Measurements from ENCODE around the gene PNMA8C.
"Not testable (repeated sequence)": the region's sequence is repeated elsewhere in the genome, so short reads cannot be mapped to it uniquely, and the experiment has no call there.

The PNMA8C gene

DNA sequence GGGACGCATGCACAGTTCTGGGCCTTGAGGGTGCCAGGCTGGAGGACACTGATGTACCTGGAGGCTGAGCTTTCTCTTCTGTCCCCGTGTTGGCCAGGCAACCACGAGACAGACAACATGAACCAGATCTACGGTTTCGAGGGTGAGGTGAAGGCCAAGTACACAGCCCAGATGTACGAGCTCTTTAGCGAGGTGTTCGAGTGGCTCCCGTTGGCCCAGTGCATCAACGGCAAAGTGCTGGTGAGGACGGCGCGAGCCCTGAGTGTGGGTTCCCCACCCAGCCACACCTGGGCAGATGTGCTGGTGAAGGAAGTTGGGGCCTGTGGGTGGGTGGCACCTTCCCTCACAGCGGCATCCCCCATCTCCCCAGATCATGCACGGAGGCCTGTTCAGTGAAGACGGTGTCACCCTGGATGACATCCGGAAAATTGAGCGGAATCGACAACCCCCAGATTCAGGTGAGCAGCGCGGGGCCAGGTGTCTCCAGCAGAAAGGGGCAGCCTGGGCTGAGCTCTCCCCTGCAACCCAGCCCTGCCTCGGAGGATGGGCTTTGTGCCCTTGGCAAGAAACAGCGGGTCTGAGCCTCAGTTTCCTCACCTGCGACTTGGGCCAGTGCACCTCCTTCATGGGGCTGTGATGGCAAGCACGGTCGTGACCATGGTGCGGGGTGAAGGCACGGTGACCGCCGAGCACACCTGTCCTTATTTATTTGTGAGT, 41.6 kb downstream of the PNMA8C start:
- no peak for DNase-seq

DNA sequence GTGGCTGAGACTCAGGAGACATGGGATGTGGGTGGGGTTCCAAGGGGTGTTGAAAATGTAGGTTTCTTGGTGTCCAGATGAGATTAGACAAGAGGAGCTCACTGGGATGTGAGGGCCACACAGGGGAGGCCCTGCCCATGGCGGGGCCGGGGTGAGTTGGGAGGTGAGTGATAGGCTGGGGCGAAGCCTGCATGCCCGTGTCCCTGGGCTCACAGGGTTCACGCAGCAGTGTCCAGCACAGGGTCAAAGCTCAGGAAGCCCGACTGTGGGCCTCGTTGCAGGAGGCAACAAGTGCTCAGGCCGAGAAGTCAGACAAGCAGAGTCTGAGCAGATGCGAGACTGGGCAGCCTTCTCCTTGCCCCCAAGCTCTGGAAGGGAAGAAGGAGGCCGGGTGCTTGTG, 42.6 kb downstream of the PNMA8C start:
- no peak for DNase-seq

DNA sequence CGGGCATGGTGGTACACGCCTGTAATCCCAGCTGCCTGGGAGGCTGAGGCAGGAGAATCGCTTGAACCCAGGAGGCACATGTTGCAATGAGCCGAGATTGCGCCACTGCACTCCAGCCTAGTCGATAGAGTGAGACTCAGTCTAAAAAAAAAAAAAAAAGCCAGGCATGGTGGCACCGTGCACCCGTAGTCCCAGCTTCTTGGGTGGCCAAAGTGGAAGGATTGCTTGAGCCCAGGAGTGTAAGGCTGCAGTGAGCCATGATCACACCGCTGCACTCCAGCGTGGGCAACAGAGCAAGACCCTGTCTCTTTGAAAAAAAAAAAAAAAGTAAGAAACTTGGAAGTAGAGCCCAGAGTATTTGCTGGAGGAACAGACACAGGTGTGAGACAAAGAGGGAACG, 43.1 kb downstream of the PNMA8C start:
- DNase-seq: peak; percentile 7

DNA sequence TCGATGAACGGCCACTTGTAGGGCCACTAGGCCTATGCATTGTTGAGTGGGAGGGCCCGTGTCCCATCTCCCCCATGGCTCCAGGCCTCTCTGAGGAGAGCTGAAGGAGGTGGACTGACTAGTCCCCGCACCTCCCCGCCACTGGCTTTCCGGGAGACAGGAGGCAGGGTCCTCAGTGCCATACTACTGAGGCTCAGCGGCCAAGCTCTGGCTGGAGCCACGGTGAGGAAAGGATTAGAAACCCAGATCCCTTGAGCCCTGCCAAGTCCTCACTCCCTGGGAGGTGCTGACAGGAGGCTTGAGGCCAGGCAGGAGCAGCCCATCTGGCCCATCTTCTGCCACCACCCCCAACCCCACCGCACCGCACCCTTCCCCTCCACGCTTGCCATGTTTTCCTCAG, 44.3 kb downstream of the PNMA8C start:
- peak; percentile 39 for DNase-seq

DNA sequence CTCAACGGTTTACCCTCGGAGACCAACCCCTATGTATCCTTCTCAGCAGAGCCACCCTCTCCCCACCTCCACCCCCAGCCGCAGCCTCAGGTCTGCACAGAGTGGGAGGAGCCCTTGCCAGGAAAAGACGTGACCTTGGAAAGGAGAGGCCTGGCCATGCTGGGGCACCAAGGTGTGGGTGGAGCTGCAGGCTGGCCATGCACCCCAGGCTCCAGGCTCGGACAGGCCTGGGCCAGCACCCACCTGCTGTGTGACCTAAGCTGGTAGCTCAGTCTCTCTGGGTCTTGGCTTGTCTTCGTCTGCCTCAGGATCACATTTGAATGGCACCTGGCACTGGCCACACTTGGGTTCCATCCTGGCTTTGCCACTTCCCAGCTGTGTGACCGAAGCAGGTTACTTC, 44.9 kb downstream of the PNMA8C start:
- DNase-seq: peak; percentile 29

DNA sequence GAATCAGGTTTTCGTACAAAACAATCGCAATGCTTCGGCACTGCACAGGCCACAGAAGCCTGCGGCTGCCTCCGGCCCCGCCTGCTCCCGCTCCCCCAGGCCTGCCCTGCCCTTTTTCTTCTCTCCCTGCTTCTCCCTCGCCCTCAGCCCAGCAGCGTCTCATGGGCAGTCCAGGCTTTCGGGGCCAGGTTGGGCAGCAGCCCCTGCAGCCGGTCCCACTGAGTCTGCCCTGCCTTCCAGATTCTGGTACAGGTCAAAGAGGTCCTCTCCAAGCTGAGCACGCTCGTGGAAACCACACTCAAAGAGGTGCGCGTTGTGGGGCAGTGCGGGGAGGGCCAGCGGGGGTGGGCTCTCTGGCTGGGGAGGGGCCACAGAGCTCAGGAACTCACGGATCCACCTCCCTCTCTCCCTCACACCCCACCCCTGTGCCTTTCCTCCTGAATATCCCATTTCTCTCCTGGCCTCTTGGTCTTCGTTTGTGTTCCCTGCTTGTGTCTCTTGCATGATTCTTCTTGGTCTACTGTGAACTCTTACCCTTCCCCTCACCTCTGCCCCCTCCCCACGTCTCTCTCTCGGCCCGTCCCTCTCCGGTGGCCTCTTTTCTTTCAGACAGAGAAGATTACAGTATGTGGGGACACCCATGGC, 45.4 kb downstream of the PNMA8C start:
- DNase-seq: peak; percentile 18

DNA sequence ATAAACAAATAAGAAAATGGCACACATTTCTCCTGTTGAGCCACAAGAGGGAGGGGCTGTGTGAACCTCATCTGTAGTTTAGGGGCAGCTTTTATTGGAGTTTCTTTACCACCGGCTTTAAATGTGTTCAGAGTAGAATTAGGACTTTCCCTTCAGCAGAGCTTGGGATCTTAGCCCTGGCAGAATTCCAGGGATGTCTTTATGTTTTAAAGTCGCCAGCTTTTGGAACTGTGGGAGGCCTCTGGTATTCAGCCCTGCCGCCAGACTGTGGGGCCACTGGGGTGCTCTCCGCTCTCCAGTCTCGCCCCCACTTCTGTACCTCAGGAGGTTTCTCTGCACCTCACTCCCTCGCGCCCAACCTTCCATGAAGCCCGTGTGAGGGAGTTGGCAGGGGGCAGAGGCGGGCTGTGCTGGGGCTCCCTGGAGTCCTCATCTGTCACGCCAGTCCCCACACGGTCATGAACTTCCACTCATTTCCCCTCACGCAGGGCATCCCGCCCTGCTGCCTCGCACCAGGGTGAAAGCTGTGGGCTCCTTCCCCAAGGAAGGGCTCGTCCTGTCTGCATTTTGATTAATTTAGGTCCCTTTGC, 46.9 kb downstream of the PNMA8C start:
- DNase-seq: no peak

DNA sequence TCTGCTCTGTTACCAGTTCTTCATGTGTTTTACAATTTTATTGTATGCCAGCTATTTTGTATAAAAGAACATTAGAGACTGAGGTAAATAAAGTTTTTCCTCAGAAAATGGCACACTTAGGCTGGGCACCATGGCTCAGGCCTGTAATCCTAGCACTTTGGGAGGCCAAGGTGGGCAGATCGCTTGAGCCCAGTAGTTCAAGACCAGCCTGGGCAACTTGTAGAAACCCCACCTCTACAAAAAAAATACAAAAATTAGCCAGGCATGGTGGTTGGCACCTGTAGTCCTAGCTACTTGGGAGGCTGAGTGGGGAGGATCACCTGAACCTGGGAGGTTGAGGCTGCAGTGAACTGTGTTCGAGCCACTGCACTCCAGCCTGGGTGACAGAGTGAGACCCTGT, 47.4 kb downstream of the PNMA8C start:
- DNase-seq: no peak

DNA sequence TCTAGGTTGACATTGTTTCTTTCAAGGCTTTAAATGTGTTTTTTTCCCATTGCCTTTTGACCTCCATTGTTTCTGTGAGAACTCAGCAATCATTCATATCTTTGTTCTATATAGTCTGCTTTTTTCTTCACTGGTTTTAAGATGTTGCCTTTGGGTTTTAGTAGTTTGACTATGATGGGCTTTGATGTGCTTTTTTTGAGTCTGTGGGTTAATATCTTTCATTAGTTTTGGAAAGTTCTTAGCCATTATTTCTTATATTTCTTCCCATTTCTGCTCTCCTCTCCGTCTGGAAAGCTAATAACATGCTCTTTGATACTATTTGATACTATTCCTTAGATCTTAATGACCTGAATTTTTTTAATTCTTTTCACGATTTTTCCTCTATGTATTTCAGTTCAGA, 48.0 kb downstream of the PNMA8C start:
- DNase-seq: no peak

DNA sequence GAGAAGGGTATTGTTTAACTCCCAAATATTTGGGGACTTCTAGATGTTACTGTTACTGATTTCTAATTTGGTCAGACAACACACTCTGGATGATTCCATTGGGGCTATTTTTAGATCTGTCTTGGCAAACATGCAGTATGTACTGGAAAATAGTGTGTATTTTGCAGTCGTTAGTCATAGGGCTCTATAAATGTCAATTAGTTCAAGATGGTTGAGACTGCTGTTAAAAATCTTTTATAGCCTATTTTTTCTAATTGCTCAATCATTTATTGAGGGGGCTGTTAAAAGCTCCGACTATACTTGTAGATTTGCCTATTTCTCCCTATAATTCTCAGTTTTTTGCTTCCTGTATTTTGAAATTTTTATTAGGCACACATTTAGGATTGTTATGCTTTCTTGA, 50.5 kb downstream of the PNMA8C start:
- no peak for DNase-seq

DNA sequence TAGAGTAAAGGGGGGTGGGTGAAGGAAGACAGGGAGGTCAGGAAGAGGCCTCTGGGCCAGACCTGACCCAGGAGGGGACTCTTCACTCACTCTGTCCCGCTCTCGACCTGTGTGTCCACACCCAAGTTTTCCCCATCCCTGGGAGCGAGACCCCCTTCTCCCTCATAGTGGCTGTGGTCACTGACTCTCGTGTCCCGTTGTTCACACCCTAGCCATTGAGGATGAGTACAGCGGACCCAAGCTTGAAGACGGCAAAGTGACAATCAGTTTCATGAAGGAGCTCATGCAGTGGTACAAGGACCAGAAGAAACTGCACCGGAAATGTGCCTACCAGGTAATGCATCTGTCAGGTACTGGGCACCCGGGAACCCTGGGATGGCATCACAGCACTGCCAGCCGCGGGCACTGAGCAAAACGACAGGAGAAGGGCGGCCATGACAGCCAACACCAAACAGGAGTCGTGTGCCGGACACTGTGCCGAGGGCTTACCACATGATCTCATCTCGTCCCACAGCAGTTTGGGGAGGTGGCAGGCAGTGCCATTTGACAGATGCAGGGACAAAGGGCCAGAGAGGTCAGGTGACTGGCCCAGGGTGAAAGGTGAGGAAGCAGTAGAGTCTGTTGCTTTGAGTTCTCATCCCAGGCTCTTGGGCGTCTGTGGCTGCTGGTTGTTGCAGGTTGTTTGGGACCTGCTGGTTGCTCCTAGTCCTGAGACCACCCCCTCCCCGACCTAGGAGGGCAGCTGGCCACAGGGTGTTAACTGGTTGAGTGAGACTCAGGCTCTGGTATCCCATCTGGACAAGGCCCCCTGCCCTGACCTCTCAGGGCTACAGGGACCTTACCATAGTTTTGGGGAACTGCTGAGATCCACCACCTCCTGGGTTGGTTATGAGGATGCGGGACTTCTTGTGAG, 52.2 kb downstream of the PNMA8C start:
- DNase-seq: peak; percentile 34

DNA sequence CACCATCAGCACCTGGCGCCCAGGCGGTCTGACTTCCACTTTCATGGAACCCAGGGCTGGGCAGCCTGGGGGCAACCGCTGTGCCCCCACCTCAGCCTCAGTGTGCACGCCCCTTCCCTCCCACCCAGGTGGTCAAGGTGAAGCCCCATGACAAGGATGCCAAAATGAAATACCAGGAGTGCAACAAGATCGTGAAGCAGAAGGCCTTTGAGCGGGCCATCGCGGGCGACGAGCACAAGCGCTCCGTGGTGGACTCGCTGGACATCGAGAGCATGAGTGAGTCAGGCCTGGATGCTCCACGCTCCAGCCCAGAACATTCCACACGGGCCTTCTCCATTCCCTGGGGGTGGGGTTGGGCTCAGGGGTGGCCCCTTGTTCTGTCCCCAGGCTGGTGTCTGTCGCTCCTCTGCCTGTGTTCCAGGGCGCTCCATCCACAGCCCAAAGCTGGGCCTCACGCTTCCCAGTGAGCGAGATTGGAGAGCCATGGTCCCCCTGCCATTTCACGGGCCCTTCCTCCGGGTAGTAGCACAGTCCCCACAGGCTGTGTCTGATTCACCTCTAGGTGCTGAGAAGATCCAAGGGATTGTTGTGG, 53.2 kb downstream of the PNMA8C start:
- DNase-seq: not testable (repeated sequence)

Data from activated CD8-positive, alpha-beta memory T cell treated with anti-CD3 and anti-CD28 coated beads, Interleukin-2, amount 50 U/mL, for 48 hours (primary cell).